HEK293 (cell line): ENCODE measurements around the gene PTPN18.

ENCODE experiments used
- CTCF ChIA-PET: fragments of 350-600 bp; formaldehyde crosslinking; extraction: SDS; loops from one replicate; lab custom pipeline; 2021; ENCODE audit warnings: antibody characterized with exemption; lab: Yijun Ruan, JAX
- POLR2A ChIA-PET: fragments of 300-600 bp; formaldehyde crosslinking; extraction: SDS; loops from one replicate; lab custom pipeline; 2020; ENCODE audit warnings: antibody characterized with exemption, inconsistent platforms; lab: Yijun Ruan, JAX
- H3K27ac ChIP-seq: fragments of 200-500 bp; sonication (Bioruptor generic); 2 replicates; pipeline ENCODE4 v1.5.1; 2014; ENCODE audit warnings: low read depth, low read length, control low read depth, inconsistent platforms; ENCODE audit errors: extremely low read depth
- H3K36me3 ChIP-seq, 2 experiments: fragments of 200-500 bp in 1 of 2; sonication (Bioruptor generic) in 1 of 2; 1 replicate in 1 of 2; 2 replicates in 1 of 2; pipeline ENCODE4 v1.5.1; 2014 to 2017; ENCODE audit warnings: inconsistent platforms in 2 of 2, low read length in 2 of 2; ENCODE audit not compliant: control insufficient read depth in 2 of 2, insufficient read depth in 1 of 2
- H3K4me1 ChIP-seq: fragments of 200-500 bp; sonication (Bioruptor generic); 2 replicates; pipeline ENCODE4 v1.5.1; 2014; ENCODE audit warnings: mild to moderate bottlenecking, low read length, inconsistent platforms; ENCODE audit not compliant: control insufficient read depth, insufficient read depth
- H3K4me3 ChIP-seq: 2 replicates; pipeline ENCODE4 v1.5.1; 2011; ENCODE audit warnings: low read depth, mild to moderate bottlenecking, control low read depth, low read length, moderate library complexity
- H3K9me3 ChIP-seq: fragments of 200-500 bp; sonication (Bioruptor generic); 2 replicates; pipeline ENCODE4 v1.5.1; 2014; ENCODE audit warnings: low read depth, low read length, inconsistent platforms; ENCODE audit not compliant: control insufficient read depth, insufficient read depth
- WT1 ChIP-seq: fragments of 450-650 bp; formaldehyde crosslinking; IDR thresholded peaks from 2 replicates; pipeline ENCODE4 v1.5.1; 2016; ENCODE audit warnings: missing biosample characterization, missing genetic modification characterization
- ZBTB8A ChIP-seq: fragments of 450-650 bp; formaldehyde crosslinking; IDR thresholded peaks from 2 replicates; pipeline ENCODE4 v1.5.1; 2016; ENCODE audit warnings: missing biosample characterization, missing genetic modification characterization
- ZFP3 ChIP-seq: fragments of 450-650 bp; formaldehyde crosslinking; IDR thresholded peaks from 2 replicates; pipeline ENCODE4 v1.5.1; 2016; ENCODE audit warnings: low read depth, missing biosample characterization, missing genetic modification characterization
- ZIC2 ChIP-seq: fragments of 450-650 bp; formaldehyde crosslinking; IDR thresholded peaks from 2 replicates; pipeline ENCODE4 v1.5.1; 2016; ENCODE audit warnings: missing biosample characterization, missing genetic modification characterization
- ZNF148 ChIP-seq: fragments of 450-650 bp; formaldehyde crosslinking; IDR thresholded peaks from 2 replicates; pipeline ENCODE4 v1.5.0; 2017; ENCODE audit warnings: missing biosample characterization, missing genetic modification characterization, borderline replicate concordance
- ZNF202 ChIP-seq: fragments of 450-650 bp; formaldehyde crosslinking; IDR thresholded peaks from 2 replicates; pipeline ENCODE4 v1.5.1; 2016; ENCODE audit warnings: missing biosample characterization, missing genetic modification characterization, borderline replicate concordance
- ZNF223 ChIP-seq: fragments of 450-650 bp; formaldehyde crosslinking; IDR thresholded peaks from 2 replicates; pipeline ENCODE4 v1.5.1; 2016; ENCODE audit warnings: missing biosample characterization, missing genetic modification characterization
- ZNF24 ChIP-seq: fragments of 450-650 bp; formaldehyde crosslinking; IDR thresholded peaks from 2 replicates; pipeline ENCODE4 v1.5.1; 2016; ENCODE audit warnings: missing biosample characterization, missing genetic modification characterization
- ZNF248 ChIP-seq: fragments of 450-650 bp; formaldehyde crosslinking; IDR thresholded peaks from 2 replicates; pipeline ENCODE4 v1.5.1; 2017; ENCODE audit warnings: missing biosample characterization, missing genetic modification characterization
- ZNF266 ChIP-seq: fragments of 450-650 bp; formaldehyde crosslinking; IDR thresholded peaks from 2 replicates; pipeline ENCODE4 v1.5.1; 2016; ENCODE audit warnings: missing biosample characterization, missing genetic modification characterization, low read depth
- ZNF274 ChIP-seq, 2 experiments: fragments of 200-500 bp in 1 of 2; fragments of 450-650 bp in 1 of 2; sonication (Bioruptor generic) in 1 of 2; formaldehyde crosslinking in 1 of 2; IDR thresholded peaks; 2 replicates each; pipeline versions ENCODE4 v1.5.1 to v1.6.1; 2014 to 2016; ENCODE audit warnings: borderline replicate concordance in 1 of 2, inconsistent platforms in 1 of 2, low read length in 1 of 2, missing biosample characterization in 1 of 2, missing genetic modification characterization in 1 of 2
- ZNF302 ChIP-seq: fragments of 450-650 bp; formaldehyde crosslinking; IDR thresholded peaks from 2 replicates; pipeline ENCODE4 v1.5.1; 2016; ENCODE audit warnings: missing biosample characterization, missing genetic modification characterization, low read depth
- ZNF416 ChIP-seq: fragments of 450-650 bp; formaldehyde crosslinking; IDR thresholded peaks from 2 replicates; pipeline ENCODE4 v1.5.1; 2016; ENCODE audit warnings: missing biosample characterization, missing genetic modification characterization
- ZNF433 ChIP-seq: fragments of 450-650 bp; formaldehyde crosslinking; IDR thresholded peaks from 2 replicates; pipeline ENCODE4 v1.5.1; 2016; ENCODE audit warnings: missing biosample characterization, missing genetic modification characterization, low read depth
- ZNF449 ChIP-seq: fragments of 450-650 bp; formaldehyde crosslinking; IDR thresholded peaks from 2 replicates; pipeline ENCODE4 v1.5.1; 2017; ENCODE audit warnings: missing biosample characterization, mild to moderate bottlenecking, missing genetic modification characterization, moderate library complexity
- ZNF514 ChIP-seq: fragments of 450-650 bp; formaldehyde crosslinking; IDR thresholded peaks from 2 replicates; pipeline ENCODE4 v1.5.1; 2016; ENCODE audit warnings: missing biosample characterization, missing genetic modification characterization
- ZNF571 ChIP-seq: fragments of 450-650 bp; formaldehyde crosslinking; IDR thresholded peaks from 2 replicates; pipeline ENCODE4 v1.5.0; 2017; ENCODE audit warnings: missing biosample characterization, missing genetic modification characterization
- ZNF623 ChIP-seq: fragments of 450-650 bp; formaldehyde crosslinking; IDR thresholded peaks from 2 replicates; pipeline ENCODE4 v1.5.1; 2016; ENCODE audit warnings: missing biosample characterization, missing genetic modification characterization
- ZSCAN16 ChIP-seq: fragments of 450-650 bp; formaldehyde crosslinking; IDR thresholded peaks from 2 replicates; pipeline ENCODE4 v1.5.1; 2016; ENCODE audit warnings: missing biosample characterization, missing genetic modification characterization
- TF ChIP-seq, protein P1 (sequence below): fragments of 450-650 bp; formaldehyde crosslinking; IDR thresholded peaks from 2 replicates; pipeline ENCODE4 v1.5.1; 2016; ENCODE audit warnings: missing biosample characterization, missing genetic modification characterization
- TF ChIP-seq, protein P2 (sequence below): fragments of 450-650 bp; formaldehyde crosslinking; IDR thresholded peaks from 2 replicates; pipeline ENCODE4 v1.5.1; 2016; ENCODE audit warnings: missing biosample characterization, missing genetic modification characterization

PTPN18 gene

GRCh38 chr2:130346041-130346740 lies 9.7 kb upstream of the PTPN18 start:
- ChIA-PET CTCF (no interaction called here), POLR2A (no interaction called here)
- Histone ChIP-seq H3K9me3 (no peaks in the 10 kb centered on the region), H3K36me3 (peaks cover 11 to 53% of the 10 kb centered on the region in 2 experiments; a peak in 2 of 3 replicates), H3K4me3 (no peak overlapping the region), H3K4me1 (no peaks in the 10 kb centered on the region), H3K27ac (no peak overlapping the region)
- no peak for TF ChIP-seq WT1 (tag by site-specific recombination)
- TF ChIP-seq ZFP3 (tag by site-specific recombination) = no peak
- TF ChIP-seq ZNF623 = no peak
- TF ChIP-seq ZNF274 (IDR thresholded peaks at IDR 0.05; ENCODE audit: low read length) = no peak
- TF ChIP-seq ZNF274 (tag by site-specific recombination; IDR thresholded peaks at IDR 0.05; ENCODE audit: borderline replicate concordance) = no peak
- TF ChIP-seq ZNF223 (tag by site-specific recombination) = no peak
- TF ChIP-seq, all 188 proteins: peak for 0

DNA sequence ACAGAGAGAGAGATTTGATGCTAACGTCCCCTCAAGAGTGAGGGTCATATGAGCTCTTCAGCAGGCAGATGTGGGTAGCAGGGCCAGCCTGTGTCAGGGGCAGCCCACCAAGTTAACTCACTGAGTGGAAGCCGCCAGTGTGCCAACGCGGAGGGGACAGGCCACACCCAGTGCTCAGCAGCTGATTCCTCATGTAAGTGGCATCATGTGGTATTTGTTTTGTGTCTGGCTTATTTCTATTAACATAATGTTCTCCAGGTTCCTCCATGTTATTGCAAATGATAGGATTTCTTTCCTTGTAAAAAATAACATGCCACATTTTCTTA lies 9.2 kb upstream of the PTPN18 start:
- Histone ChIP-seq H3K4me3 (no peak overlapping the region), H3K36me3 (peaks cover 11 to 56% of the 10 kb centered on the region in 2 experiments; a peak in 2 of 3 replicates), H3K27ac (no peak overlapping the region), H3K4me1 (no peaks in the 10 kb centered on the region), H3K9me3 (no peaks in the 10 kb centered on the region)
- TF ChIP-seq ZNF148 (no peak), ZIC2 (tag by site-specific recombination) (no peak), ZNF202 (tag by site-specific recombination) (no peak), ZBTB8A (tag by site-specific recombination) (no peak), ZNF266 (no peak), ZNF416 (no peak), ZSCAN16 (no peak), ZNF571 (tag by site-specific recombination) (no peak), ZNF302 (tag by site-specific recombination) (no peak), ZNF248 (tag by site-specific recombination) (no peak), ZNF24 (tag by site-specific recombination) (no peak), ZNF433 (tag by site-specific recombination) (no peak), ZNF514 (tag by site-specific recombination) (no peak), ZNF449 (tag by site-specific recombination) (no peak)
- TF ChIP-seq, protein P1, sequence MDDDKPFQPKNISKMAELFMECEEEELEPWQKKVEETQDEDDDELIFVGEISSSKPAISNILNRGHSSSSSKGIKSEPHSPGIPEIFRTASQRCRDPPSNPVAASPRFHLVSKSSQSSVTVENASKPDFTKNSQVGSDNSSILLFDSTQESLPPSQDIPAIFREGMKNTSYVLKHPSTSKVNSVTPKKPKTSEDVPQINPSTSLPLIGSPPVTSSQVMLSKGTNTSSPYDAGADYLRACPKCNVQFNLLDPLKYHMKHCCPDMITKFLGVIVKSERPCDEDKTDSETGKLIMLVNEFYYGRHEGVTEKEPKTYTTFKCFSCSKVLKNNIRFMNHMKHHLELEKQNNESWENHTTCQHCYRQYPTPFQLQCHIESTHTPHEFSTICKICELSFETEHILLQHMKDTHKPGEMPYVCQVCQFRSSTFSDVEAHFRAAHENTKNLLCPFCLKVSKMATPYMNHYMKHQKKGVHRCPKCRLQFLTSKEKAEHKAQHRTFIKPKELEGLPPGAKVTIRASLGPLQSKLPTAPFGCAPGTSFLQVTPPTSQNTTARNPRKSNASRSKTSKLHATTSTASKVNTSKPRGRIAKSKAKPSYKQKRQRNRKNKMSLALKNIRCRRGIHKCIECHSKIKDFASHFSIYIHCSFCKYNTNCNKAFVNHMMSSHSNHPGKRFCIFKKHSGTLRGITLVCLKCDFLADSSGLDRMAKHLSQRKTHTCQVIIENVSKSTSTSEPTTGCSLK (tag by site-specific recombination) = no peak
- TF ChIP-seq, protein P2, sequence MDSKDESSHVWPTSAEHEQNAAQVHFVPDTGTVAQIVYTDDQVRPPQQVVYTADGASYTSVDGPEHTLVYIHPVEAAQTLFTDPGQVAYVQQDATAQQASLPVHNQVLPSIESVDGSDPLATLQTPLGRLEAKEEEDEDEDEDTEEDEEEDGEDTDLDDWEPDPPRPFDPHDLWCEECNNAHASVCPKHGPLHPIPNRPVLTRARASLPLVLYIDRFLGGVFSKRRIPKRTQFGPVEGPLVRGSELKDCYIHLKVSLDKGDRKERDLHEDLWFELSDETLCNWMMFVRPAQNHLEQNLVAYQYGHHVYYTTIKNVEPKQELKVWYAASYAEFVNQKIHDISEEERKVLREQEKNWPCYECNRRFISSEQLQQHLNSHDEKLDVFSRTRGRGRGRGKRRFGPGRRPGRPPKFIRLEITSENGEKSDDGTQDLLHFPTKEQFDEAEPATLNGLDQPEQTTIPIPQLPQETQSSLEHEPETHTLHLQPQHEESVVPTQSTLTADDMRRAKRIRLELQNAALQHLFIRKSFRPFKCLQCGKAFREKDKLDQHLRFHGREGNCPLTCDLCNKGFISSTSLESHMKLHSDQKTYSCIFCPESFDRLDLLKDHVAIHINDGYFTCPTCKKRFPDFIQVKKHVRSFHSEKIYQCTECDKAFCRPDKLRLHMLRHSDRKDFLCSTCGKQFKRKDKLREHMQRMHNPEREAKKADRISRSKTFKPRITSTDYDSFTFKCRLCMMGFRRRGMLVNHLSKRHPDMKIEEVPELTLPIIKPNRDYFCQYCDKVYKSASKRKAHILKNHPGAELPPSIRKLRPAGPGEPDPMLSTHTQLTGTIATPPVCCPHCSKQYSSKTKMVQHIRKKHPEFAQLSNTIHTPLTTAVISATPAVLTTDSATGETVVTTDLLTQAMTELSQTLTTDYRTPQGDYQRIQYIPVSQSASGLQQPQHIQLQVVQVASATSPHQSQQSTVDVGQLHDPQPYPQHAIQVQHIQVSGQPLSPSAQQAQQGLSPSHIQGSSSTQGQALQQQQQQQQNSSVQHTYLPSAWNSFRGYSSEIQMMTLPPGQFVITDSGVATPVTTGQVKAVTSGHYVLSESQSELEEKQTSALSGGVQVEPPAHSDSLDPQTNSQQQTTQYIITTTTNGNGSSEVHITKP (tag by site-specific recombination) = no peak
- POLR2A ChIA-PET = no interaction called here
- CTCF ChIA-PET = interaction anchor here (1.1 kb wide), 1 partner anchor 27 kb away, joined by 3 read pairs; no protein-coding TSS in a partner anchor
